HepG2 (cell line): ENCODE measurements around the gene NUDT3. TPM values are rescaled to one million over a fixed set of nuclear protein-coding genes. Genes with fewer than 3 reads are reported as not detected.
"Not testable (repeated sequence)": the region's sequence is repeated elsewhere in the genome, so short reads cannot be mapped to it uniquely, and the experiment has no call there.

ENCODE experiments used
- ATAC-seq: fragments of 200-7000 bp; cut with Tn5 transposase; 3 replicates; pipeline ENCODE4 v1.9.1; 2020; ENCODE audit warnings: mild to moderate bottlenecking, moderate library complexity
- BruUV-seq: library from RNA; stranded (reverse); fragments of 400-500 nt; replicated peaks from 2 replicates; lab custom pipeline; 2021; lab: Mats Ljungman, UMichigan
- CTCF ChIA-PET: fragments of 300-600 bp; formaldehyde crosslinking; extraction: SDS; loops from one replicate; lab custom pipeline; 2021; ENCODE audit warnings: low total read pairs, inconsistent platforms, low intra/inter-chr PET ratio; lab: Yijun Ruan, JAX
- POLR2A ChIA-PET: fragments of 350-600 bp; sonication (Branson Sonifier 250); formaldehyde crosslinking; loops from one replicate; lab custom pipeline; 2020; ENCODE audit warnings: antibody characterized with exemption, inconsistent platforms; lab: Yijun Ruan, JAX
- DNase-seq: peaks from one replicate; pipeline ENCODE4 v3.0.0-alpha.2; 2015; ENCODE audit warnings: low spot score
- FAIRE-seq: peaks from 3 replicates; lab custom pipeline; 2011; peaks lifted over from hg19 to GRCh38; lab: Jason Lieb, UNC
- H2AFZ ChIP-seq: one replicate; pipeline ENCODE4 v1.6.1; 2011; ENCODE audit warnings: low read length, inconsistent platforms
- H3K27ac ChIP-seq: fragments of 300-600 bp; 3 replicates; pipeline ENCODE4 v1.8.0; 2011; ENCODE audit warnings: mixed run types, mild to moderate bottlenecking, mixed read lengths, low read length, inconsistent platforms; ENCODE audit not compliant: insufficient read depth; ENCODE audit errors: extremely low read length
- H3K27me3 ChIP-seq, 2 experiments: fragments of 200-600 bp in 1 of 2; 2 replicates in 1 of 2; 3 replicates in 1 of 2; pipeline versions ENCODE4 v1.6.0 to v1.8.0; 2011; ENCODE audit warnings: low read length in 2 of 2, mild to moderate bottlenecking in 2 of 2, moderate library complexity in 2 of 2, inconsistent platforms in 1 of 2; ENCODE audit not compliant: insufficient read depth in 2 of 2, control insufficient read depth in 1 of 2
- H3K36me3 ChIP-seq, 2 experiments: fragments of 200-600 bp in 1 of 2; replicated peaks in 1 of 2; 2 replicates in 1 of 2; 3 replicates in 1 of 2; pipeline versions ENCODE4 v1.5.1 to v1.8.0; 2011; ENCODE audit warnings: low read length in 2 of 2, inconsistent platforms in 1 of 2; ENCODE audit not compliant: insufficient read depth in 2 of 2, control insufficient read depth in 1 of 2
- H3K4me1 ChIP-seq: 2 replicates; pipeline ENCODE4 v1.5.1; 2012; ENCODE audit warnings: low read length, inconsistent platforms; ENCODE audit not compliant: insufficient read depth
- H3K4me2 ChIP-seq: 2 replicates; pipeline ENCODE4 v1.6.0; 2011; ENCODE audit warnings: low read depth, low read length, inconsistent platforms
- H3K4me3 ChIP-seq, 3 experiments: fragments of 200-600 bp in 1 of 3; sonication (generic), shearing (Covaris generic) in 1 of 3; replicated peaks in 1 of 3; 2 replicates each; pipeline ENCODE4 v1.5.1; 2011 to 2016; ENCODE audit warnings: low read length in 3 of 3, inconsistent platforms in 2 of 3, low read depth in 2 of 3, mild to moderate bottlenecking in 2 of 3, control low read depth in 1 of 3, mixed read lengths in 1 of 3; ENCODE audit not compliant: insufficient read depth in 1 of 3
- H3K79me2 ChIP-seq: one replicate; pipeline ENCODE4 v1.6.1; 2011; ENCODE audit warnings: low read length, inconsistent platforms; ENCODE audit not compliant: insufficient read depth
- H3K9ac ChIP-seq: 2 replicates; pipeline ENCODE4 v1.6.0; 2011; ENCODE audit warnings: mild to moderate bottlenecking, low read depth, low read length, inconsistent platforms; ENCODE audit not compliant: insufficient read depth
- H3K9me3 ChIP-seq: 2 replicates; pipeline ENCODE4 v1.5.1; 2012; ENCODE audit warnings: mild to moderate bottlenecking, low read length
- H4K20me1 ChIP-seq: 2 replicates; pipeline ENCODE4 v1.6.0; 2011; ENCODE audit warnings: inconsistent platforms, mild to moderate bottlenecking, low read length, moderate library complexity; ENCODE audit not compliant: insufficient read depth
- DPF2 ChIP-seq: sonication (generic); formaldehyde crosslinking; IDR thresholded peaks from 2 replicates; pipeline ENCODE4 v1.4.0; 2020; ENCODE audit warnings: mild to moderate bottlenecking, low read depth, missing genetic modification reagents, borderline replicate concordance
- FIP1L1 ChIP-seq: fragments of 200-400 bp; formaldehyde crosslinking; IDR thresholded peaks from 2 replicates; pipeline ENCODE4 v1.6.1; 2018; ENCODE audit warnings: low read depth, mild to moderate bottlenecking, low read length, moderate library complexity, borderline replicate concordance; ENCODE audit not compliant: insufficient read depth
- ZMYM3 ChIP-seq: sonication (generic); formaldehyde crosslinking; IDR thresholded peaks from 2 replicates; pipeline ENCODE4 v1.5.1; 2020; ENCODE audit warnings: mild to moderate bottlenecking, missing genetic modification reagents
- ZNF17 ChIP-seq: sonication (generic); formaldehyde crosslinking; IDR thresholded peaks from 2 replicates; pipeline ENCODE4 v1.5.0; 2020; ENCODE audit warnings: mild to moderate bottlenecking, missing genetic modification reagents
- ZNF260 ChIP-seq: sonication (generic); formaldehyde crosslinking; IDR thresholded peaks from 2 replicates; pipeline ENCODE4 v1.4.0; 2020; ENCODE audit warnings: missing genetic modification reagents, low read depth, mild to moderate bottlenecking, borderline replicate concordance
- ZNF432 ChIP-seq: sonication (generic); formaldehyde crosslinking; IDR thresholded peaks from 2 replicates; pipeline ENCODE4 v1.5.0; 2020; ENCODE audit warnings: missing genetic modification reagents, mild to moderate bottlenecking, borderline replicate concordance
- ZNF441 ChIP-seq: sonication (generic); formaldehyde crosslinking; IDR thresholded peaks from 2 replicates; pipeline ENCODE4 v1.7.0; 2021; ENCODE audit warnings: missing genetic modification reagents, borderline replicate concordance
- ZNF720 ChIP-seq: sonication (generic); formaldehyde crosslinking; IDR thresholded peaks from 2 replicates; pipeline ENCODE4 v1.4.0; 2020; ENCODE audit warnings: missing genetic modification reagents
- ZNF747 ChIP-seq: sonication (generic); formaldehyde crosslinking; IDR thresholded peaks from 2 replicates; pipeline ENCODE4 v1.8.1; 2023; ENCODE audit warnings: missing genetic modification reagents, mild to moderate bottlenecking, borderline replicate concordance
- WGBS: methylation state at CpG from one replicate; pipeline ENCODE4 v1.1.6; 2017; ENCODE audit warnings: low lambda C conversion rate; 5-methylcytosine and 5-hydroxymethylcytosine counted together
- in situ Hi-C: cut with HindIII; loops from 2 replicates; pipeline ENCODE4 v1.10.0; 2017; ENCODE audit warnings: low pct_unique_long_range_greater_than_20kb; ENCODE audit not compliant: extremely low pct_ligation_motif_present
- intact Hi-C: fragments of 100-400 bp; cut with micrococcal nuclease; formaldehyde crosslinking; loops from one replicate; pipeline ENCODE4 v1.10.0; 2022; ENCODE audit not compliant: unreplicated experiment
- polyA plus RNA-seq, 8 experiments: library from polyadenylated mRNA; depleted of rRNA in 3 of 8; stranded (reverse) in 7 of 8; unstranded in 1 of 8; fragments of >200 nt; fragmentation: Illumina TruSeq in 4 of 8; extraction: Trizol in 4 of 8; gene quantifications; 2 replicates each; pipeline versions ENCODE4 v1.2.1 to v1.2.3, GENCODE V29; 2011 to 2016; ENCODE audit warnings: low read depth in 4 of 8, missing spikeins in 1 of 8, mixed read lengths in 1 of 8; ENCODE audit not compliant: insufficient read depth in 1 of 8
- total RNA-seq, 5 experiments: library from RNA; depleted of rRNA; stranded (reverse); fragments of >200 nt; fragmentation: Illumina TruSeq; extraction: Trizol; gene quantifications; 2 replicates each; pipeline ENCODE4 v1.2.3, GENCODE V29; 2016; ENCODE audit warnings: low read depth in 1 of 5
- TF ChIP-seq, protein P1 (sequence below): sonication (generic); formaldehyde crosslinking; IDR thresholded peaks from 2 replicates; pipeline ENCODE4 v1.4.0; 2020; ENCODE audit warnings: mild to moderate bottlenecking, missing genetic modification reagents
- TF ChIP-seq, protein P2 (sequence below): sonication (generic); formaldehyde crosslinking; IDR thresholded peaks from 2 replicates; pipeline ENCODE4 v1.5.1; 2020; ENCODE audit warnings: mild to moderate bottlenecking, missing genetic modification reagents

The NUDT3 gene
- total and polyA plus RNA-seq, 2 of the 13 experiments (the other 11 are each of a cell fraction or from before 2014, with no cell fraction given), result 20.2 to 20.6 TPM

DNA sequence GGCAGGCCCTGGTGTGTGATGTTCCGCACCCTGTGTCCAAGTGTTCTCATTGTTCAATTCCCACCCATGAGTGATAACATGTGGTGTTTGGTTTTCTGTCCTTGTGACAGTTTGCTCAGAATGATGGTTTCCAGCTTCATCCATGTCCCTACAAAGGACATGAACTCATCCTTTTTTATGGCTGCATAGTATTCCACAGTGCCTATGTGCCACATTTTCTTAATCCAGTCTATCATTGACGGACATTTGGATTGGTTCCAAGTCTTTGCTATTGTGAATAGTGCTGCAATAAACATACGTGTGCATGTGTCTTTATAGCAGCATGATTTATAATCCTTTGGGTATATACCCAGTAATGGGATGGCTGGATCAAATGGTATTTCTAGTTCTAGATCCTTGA lies 62.7 kb downstream of the NUDT3 start:
- in situ Hi-C loops, CTCF ChIA-PET, ATAC-seq, H3K9ac ChIP-seq, H3K79me2 ChIP-seq, H3K27ac ChIP-seq, BruUV-seq, intact Hi-C loops, DNase-seq, H3K4me3 ChIP-seq, H3K27me3 ChIP-seq, H2AFZ ChIP-seq, POLR2A ChIA-PET, H3K4me2 ChIP-seq, FAIRE-seq, H3K4me1 ChIP-seq, H4K20me1 ChIP-seq, H3K9me3 ChIP-seq: not testable (repeated sequence)
- peaks cover 3 to 18% of the 10 kb centered on the region in 2 experiments for H3K36me3 ChIP-seq
- TF ChIP-seq ZNF260 (CRISPR knock-in tag), result peak; percentile 35; the same call in 1 of the 2 replicates
- TF ChIP-seq ZMYM3 (CRISPR knock-in tag), result peak; percentile 30; the same call in 1 of the 2 replicates
- WGBS, result 88% methylated on average over 3 of the region's 3 CpGs

DNA sequence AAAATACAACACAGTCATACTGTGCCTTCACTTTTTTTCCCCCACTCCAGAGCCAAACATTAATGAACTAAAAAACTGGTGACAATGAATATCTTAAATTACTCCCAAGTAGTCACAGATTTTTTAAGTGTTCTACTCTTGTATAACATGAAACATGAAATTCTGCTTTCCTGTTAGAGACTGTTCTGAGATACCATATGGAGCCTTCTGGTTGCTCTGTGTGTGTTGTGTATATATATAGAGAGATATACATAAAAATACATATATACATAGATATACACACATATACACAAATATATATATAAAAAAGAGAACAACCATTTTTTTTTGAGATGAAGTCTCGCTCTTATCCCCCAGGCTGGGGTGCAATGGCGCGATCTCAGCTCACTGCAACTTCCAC lies 63.5 kb downstream of the NUDT3 start:
- Histone ChIP-seq H3K9me3 (no peaks in the 10 kb centered on the region), H2AFZ (no peak overlapping the region), H3K79me2 (peaks cover under 1% of the 10 kb centered on the region), H3K9ac (no peak overlapping the region), H3K27ac (no peak overlapping the region), H4K20me1 (no peaks in the 10 kb centered on the region), H3K36me3 (peaks cover 3 to 12% of the 10 kb centered on the region in 2 experiments), H3K4me1 (no peaks in the 10 kb centered on the region), H3K27me3 (no peaks in the 10 kb centered on the region), H3K4me2 (no peak overlapping the region), H3K4me3 (no peak overlapping the region)
- no peak for FAIRE-seq
- in situ Hi-C loops (no loop called here), intact Hi-C loops (no loop called here)
- TF ChIP-seq, protein P1, sequence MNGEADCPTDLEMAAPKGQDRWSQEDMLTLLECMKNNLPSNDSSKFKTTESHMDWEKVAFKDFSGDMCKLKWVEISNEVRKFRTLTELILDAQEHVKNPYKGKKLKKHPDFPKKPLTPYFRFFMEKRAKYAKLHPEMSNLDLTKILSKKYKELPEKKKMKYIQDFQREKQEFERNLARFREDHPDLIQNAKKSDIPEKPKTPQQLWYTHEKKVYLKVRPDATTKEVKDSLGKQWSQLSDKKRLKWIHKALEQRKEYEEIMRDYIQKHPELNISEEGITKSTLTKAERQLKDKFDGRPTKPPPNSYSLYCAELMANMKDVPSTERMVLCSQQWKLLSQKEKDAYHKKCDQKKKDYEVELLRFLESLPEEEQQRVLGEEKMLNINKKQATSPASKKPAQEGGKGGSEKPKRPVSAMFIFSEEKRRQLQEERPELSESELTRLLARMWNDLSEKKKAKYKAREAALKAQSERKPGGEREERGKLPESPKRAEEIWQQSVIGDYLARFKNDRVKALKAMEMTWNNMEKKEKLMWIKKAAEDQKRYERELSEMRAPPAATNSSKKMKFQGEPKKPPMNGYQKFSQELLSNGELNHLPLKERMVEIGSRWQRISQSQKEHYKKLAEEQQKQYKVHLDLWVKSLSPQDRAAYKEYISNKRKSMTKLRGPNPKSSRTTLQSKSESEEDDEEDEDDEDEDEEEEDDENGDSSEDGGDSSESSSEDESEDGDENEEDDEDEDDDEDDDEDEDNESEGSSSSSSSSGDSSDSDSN (CRISPR knock-in tag), result no peak
- no peak for TF ChIP-seq DPF2 (CRISPR knock-in tag)
- no peak for TF ChIP-seq ZNF432
- TF ChIP-seq ZNF747, result no peak
- TF ChIP-seq ZNF720 (CRISPR knock-in tag), result no peak
- no peak for TF ChIP-seq ZNF17
- TF ChIP-seq, protein P2, sequence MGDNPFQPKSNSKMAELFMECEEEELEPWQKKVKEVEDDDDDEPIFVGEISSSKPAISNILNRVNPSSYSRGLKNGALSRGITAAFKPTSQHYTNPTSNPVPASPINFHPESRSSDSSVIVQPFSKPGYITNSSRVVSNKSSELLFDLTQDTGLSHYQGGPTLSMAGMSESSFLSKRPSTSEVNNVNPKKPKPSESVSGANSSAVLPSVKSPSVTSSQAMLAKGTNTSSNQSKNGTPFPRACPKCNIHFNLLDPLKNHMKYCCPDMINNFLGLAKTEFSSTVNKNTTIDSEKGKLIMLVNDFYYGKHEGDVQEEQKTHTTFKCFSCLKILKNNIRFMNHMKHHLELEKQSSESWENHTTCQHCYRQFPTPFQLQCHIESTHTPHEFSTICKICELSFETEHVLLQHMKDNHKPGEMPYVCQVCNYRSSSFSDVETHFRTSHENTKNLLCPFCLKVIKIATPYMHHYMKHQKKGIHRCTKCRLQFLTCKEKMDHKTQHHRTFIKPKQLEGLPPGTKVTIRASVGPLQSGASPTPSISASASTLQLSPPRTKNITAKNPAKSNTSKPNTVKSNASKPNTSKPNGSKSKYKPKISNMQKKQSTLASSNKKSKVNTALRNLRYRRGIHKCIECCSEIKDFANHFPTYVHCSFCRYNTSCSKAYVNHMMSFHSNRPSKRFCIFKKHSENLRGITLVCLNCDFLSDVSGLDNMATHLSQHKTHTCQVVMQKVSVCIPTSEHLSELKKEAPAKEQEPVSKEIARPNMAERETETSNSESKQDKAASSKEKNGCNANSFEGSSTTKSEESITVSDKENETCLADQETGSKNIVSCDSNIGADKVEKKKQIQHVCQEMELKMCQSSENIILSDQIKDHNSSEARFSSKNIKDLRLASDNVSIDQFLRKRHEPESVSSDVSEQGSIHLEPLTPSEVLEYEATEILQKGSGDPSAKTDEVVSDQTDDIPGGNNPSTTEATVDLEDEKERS (CRISPR knock-in tag), result no peak
- TF ChIP-seq FIP1L1, result no peak
- TF ChIP-seq ZNF441 (CRISPR knock-in tag), result no peak
- no peak for ATAC-seq
- WGBS, result 100% methylated on average over 3 of the region's 3 CpGs
- ChIA-PET CTCF (no interaction called here), POLR2A (no interaction called here)
- DNase-seq, result no peak
- BruUV-seq, result no TSS peak
